ENCODE measurements around the gene RUNX3. TPM values are rescaled to one million over a fixed set of nuclear protein-coding genes. Genes with fewer than 3 reads are reported as not detected.

RUNX3 gene
- total and polyA plus RNA-seq, 5 donors from 2014 or later: 12.0 to 268 (median 17.5) TPM

DNA sequence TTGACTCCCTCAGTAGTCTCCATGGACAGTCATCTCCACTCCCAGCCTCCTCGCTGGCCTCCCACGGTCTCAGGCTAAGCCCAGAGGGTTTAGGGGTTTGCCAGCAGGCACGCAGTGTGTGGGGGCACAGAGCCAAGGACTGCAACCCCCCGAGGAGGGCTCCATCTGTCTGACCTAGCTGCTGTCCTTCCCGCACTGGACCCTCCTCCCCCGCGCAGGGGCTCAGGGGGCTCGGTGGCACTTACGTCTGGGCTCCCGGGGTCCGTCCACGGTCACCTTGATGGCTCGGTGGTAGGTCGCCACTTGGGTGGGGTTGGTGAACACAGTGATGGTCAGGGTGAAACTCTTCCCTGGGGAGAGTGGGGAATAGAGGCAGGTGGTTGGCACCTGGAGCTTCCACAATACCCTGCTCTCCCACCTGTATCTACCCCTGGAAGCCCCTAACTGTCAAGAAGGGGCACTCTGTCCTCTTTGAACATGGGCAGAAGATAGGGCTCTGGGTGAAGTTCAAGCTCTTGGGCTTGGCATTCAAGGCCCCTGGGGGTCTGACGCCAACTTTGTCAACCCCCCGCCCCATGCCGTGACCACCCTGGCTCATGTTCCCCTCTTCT is 11.0 kb downstream of the RUNX3 start:
- Histone ChIP-seq H3K27me3 (ENCODE audit: control insufficient read depth, insufficient read depth, low read length) (no peaks in the 10 kb centered on the region), H3K4me3 (ENCODE audit: low read depth, low read length) (no peak overlapping the region), H3K27ac (ENCODE audit: insufficient read depth, low read length, poor library complexity, severe bottlenecking) (peak overlapping the region; percentile 98), H3K4me1 (ENCODE audit: control insufficient read depth, insufficient read depth, low read length, poor library complexity, severe bottlenecking) (peaks cover 88% of the 10 kb centered on the region), H3K9me3 (ENCODE audit: control insufficient read depth in 2 of 2, low read length in 2 of 2) (no peaks in the 10 kb centered on the region), H3K36me3 (ENCODE audit: control insufficient read depth, insufficient read depth, low read length) (peaks cover 76% of the 10 kb centered on the region)
- Mint-ChIP-seq H3K9me3 (peaks cover 0 to 2% (median 0%) of the 10 kb centered on the region in 7 donors), H3K36me3 (peaks cover 42% of the 10 kb centered on the region), H3K4me3 (peak overlapping the region in 1 of 4 donors; percentile 78), H3K27ac (peak overlapping the region in 2 of 3 donors; percentile 89), H3K27me3 (peaks cover 10% of the 10 kb centered on the region), H3K4me1 (peaks cover 29 to 83% (median 47%) of the 10 kb centered on the region in 4 donors)
- DNase-seq (no peak), ATAC-seq (ENCODE audit: low read depth in 2 of 2) (no peak)

DNA sequence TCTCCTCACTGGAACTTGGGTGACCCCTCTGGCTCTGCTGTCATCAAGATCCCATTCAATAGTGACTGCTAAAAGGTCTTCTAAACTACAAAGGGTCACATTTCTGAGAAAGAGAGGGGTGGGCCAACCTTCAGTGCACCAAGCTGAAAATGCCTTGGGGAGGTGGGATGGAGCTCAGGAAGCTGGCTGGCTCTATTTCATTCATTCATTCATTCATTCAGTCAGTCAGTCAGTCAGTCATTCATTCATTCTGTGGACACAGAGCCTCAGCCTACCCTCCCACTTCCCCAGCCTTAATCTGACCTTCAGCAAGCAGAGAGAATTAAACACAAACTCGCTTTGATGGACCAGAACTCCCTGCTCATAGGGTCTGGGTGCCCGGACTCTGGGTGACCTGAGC is 11.7 kb downstream of the RUNX3 start:
- H3K36me3 ChIP-seq (ENCODE audit: control insufficient read depth, insufficient read depth, low read length): peaks cover 75% of the 10 kb centered on the region
- DNase-seq (no peak), ATAC-seq (ENCODE audit: low read depth in 2 of 2) (no peak)
- Mint-ChIP-seq H3K27me3 (peaks cover 10% of the 10 kb centered on the region), H3K36me3 (peaks cover 38% of the 10 kb centered on the region), H3K4me3 (peak overlapping the region in 3 of 4 donors; percentile 54 to 78 (median 61)), H3K9me3 (peaks cover 0 to 2% (median 0%) of the 10 kb centered on the region in 7 donors), H3K4me1 (peaks cover 25 to 80% (median 47%) of the 10 kb centered on the region in 4 donors), H3K27ac (peak overlapping the region; percentile 43 to 89 (median 75))
- no peaks in the 10 kb centered on the region for H3K9me3 ChIP-seq (ENCODE audit: control insufficient read depth in 2 of 2, low read length in 2 of 2)
- H3K27ac ChIP-seq (ENCODE audit: insufficient read depth, low read length, poor library complexity, severe bottlenecking): no peak overlapping the region
- no peaks in the 10 kb centered on the region for H3K27me3 ChIP-seq (ENCODE audit: control insufficient read depth, insufficient read depth, low read length)
- H3K4me3 ChIP-seq (ENCODE audit: low read depth, low read length): no peak overlapping the region
- peaks cover 86% of the 10 kb centered on the region for H3K4me1 ChIP-seq (ENCODE audit: control insufficient read depth, insufficient read depth, low read length, poor library complexity, severe bottlenecking)

DNA sequence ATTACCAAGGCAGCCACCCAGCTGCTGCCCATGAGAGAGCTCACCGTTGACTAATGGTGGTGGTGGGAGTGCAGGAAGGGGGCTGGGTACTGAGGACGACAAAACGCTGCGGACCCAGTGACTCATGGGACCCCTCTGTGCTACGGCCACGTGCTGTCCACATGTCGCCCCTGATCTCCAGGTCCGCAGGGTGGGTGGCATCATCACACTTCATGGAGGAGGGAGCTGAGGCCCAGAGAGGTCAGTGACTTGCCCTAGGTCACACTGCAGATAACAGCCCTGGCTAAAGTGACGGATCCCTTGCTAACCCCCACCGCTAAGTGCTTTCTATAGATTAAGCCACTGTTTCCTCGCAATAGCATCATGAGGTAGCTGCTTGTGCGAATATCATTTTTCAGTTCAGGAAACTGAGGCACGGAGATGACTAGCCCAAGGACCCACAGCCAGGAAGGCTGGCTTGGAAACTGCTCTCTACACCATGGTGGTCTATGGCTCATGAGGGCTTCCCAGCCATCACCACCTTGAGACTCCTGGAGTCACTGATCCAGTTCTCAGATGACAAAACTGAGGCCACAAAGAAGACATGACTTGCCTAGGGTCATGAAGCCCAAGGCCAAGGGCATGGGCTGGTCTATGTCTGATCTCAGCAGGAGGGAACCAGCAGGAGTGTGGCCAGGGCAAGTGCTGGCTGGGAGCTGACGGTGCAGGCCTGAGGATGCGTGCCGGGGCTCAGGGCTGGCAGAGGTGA is 12.6 kb downstream of the RUNX3 start:
- no peak for ATAC-seq (ENCODE audit: low read depth in 2 of 2)
- peaks cover 0 to 2% (median 0%) of the 10 kb centered on the region in 7 donors for H3K9me3 Mint-ChIP-seq

DNA sequence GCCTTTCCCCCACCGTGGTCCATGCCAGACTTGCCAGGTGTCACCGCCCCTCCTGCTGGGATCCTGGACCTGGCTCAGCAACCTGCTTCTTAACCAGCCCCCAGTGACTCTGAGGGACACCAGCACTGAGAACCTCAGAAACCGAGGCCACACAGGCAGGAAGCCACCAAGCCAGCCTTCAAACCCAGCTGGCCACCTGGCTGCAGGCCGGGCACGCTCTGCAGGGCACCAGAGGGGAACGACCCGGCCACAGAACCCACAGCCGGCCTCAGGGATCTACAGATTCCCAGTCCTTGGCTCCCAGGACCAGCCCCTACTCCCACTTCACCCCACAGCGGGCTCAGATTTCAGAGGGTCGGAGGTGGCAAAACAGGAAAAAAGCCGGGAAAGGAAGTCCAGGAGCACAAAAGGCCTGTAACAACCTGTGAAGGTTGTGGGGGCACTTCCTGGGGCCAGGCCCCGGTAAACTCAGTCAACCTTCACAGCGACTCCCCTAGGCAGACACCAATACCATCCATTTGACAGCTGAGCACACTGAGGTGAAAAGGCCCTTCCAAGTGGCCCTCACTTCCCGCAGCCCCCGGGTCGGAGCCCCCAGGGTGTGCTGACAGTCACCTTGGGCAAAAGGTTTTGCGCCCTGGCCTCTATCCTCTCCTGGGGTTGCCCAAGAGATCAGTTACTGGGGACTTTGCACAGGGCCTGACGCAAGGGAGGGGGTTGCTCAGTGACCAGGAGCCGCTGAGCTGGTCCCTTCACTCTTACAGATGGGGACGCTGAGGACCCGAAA is 14.1 kb downstream of the RUNX3 start:
- no peak for ATAC-seq (ENCODE audit: low read depth in 2 of 2)
- Mint-ChIP-seq H3K27me3 (peaks cover 4% of the 10 kb centered on the region), H3K9me3 (peaks cover 0 to 2% (median 0%) of the 10 kb centered on the region in 7 donors), H3K36me3 (peaks cover 36% of the 10 kb centered on the region), H3K4me1 (peaks cover 18 to 78% (median 45%) of the 10 kb centered on the region in 4 donors), H3K4me3 (no peak overlapping the region), H3K27ac (peak overlapping the region in 2 of 3 donors; percentile 38 to 88)
- H3K9me3 ChIP-seq (ENCODE audit: control insufficient read depth in 2 of 2, low read length in 2 of 2): no peaks in the 10 kb centered on the region
- peak overlapping the region; percentile 61 for H3K27ac ChIP-seq (ENCODE audit: insufficient read depth, low read length, poor library complexity, severe bottlenecking)
- peaks cover 84% of the 10 kb centered on the region for H3K4me1 ChIP-seq (ENCODE audit: control insufficient read depth, insufficient read depth, low read length, poor library complexity, severe bottlenecking)
- peaks cover 86% of the 10 kb centered on the region for H3K36me3 ChIP-seq (ENCODE audit: control insufficient read depth, insufficient read depth, low read length)
- H3K27me3 ChIP-seq (ENCODE audit: control insufficient read depth, insufficient read depth, low read length): no peaks in the 10 kb centered on the region
- H3K4me3 ChIP-seq (ENCODE audit: low read depth, low read length): no peak overlapping the region
- no peak for DNase-seq

More for the DNA sequence above, 12.6 kb downstream of the RUNX3 start:
- no peaks in the 10 kb centered on the region for H3K27me3 ChIP-seq (ENCODE audit: control insufficient read depth, insufficient read depth, low read length)
- Mint-ChIP-seq H3K36me3 (peaks cover 37% of the 10 kb centered on the region), H3K27ac (peak overlapping the region in 2 of 3 donors; percentile 59 to 88), H3K27me3 (peaks cover 4% of the 10 kb centered on the region), H3K4me1 (peaks cover 20 to 79% (median 44%) of the 10 kb centered on the region in 4 donors), H3K4me3 (peak overlapping the region in 3 of 4 donors; percentile 29 to 63 (median 35))
- H3K4me1 ChIP-seq (ENCODE audit: control insufficient read depth, insufficient read depth, low read length, poor library complexity, severe bottlenecking): peaks cover 84% of the 10 kb centered on the region
- no peak for DNase-seq
- no peaks in the 10 kb centered on the region for H3K9me3 ChIP-seq (ENCODE audit: control insufficient read depth in 2 of 2, low read length in 2 of 2)
- peaks cover 79% of the 10 kb centered on the region for H3K36me3 ChIP-seq (ENCODE audit: control insufficient read depth, insufficient read depth, low read length)
- peak overlapping the region; percentile 33 for H3K27ac ChIP-seq (ENCODE audit: insufficient read depth, low read length, poor library complexity, severe bottlenecking)
- H3K4me3 ChIP-seq (ENCODE audit: low read depth, low read length): no peak overlapping the region

DNA sequence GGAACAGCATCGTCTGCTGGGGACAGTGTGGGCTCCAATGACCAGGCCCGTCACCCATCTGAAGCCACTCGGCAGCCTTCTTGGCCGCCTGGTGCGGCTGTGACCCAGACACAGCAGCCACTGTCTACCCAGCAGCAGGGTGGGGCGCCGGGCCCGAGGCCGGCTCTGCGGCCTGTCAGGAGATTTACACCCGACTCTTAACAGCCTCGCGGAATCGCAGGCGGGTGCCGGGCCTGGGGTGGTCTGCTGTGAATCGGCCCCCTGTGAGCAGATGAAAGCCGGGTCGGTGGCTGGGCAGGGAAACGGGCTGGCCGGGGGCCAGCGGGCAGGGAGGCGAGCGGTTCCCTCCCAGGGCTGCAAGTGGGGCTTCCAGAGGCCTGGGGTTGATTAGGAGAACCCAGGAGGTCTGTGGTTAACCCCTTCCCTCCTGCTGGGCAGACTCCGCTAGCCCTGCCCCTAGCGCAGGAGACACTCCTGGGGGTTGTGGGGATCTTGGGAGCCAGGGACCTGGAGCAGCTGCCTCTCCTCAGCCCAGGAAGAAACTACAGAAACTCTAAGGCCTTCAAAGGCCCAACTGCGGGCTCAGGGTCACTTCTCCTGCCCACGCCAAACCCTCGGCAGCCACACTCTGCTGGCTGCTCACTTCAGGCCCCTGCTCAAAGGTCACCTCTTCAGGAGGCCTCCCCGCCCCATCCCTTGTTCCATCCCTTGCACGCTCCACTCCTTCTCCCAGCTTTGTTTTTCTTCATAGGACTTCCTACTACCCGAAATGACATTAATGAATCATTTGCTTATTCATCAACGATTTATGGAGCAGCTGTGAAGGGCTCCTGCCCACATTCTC is 15.6 kb downstream of the RUNX3 start:
- Histone ChIP-seq H3K36me3 (ENCODE audit: control insufficient read depth, insufficient read depth, low read length) (peaks cover 77% of the 10 kb centered on the region), H3K27ac (ENCODE audit: insufficient read depth, low read length, poor library complexity, severe bottlenecking) (peak overlapping the region; percentile 94), H3K4me1 (ENCODE audit: control insufficient read depth, insufficient read depth, low read length, poor library complexity, severe bottlenecking) (peaks cover 79% of the 10 kb centered on the region), H3K27me3 (ENCODE audit: control insufficient read depth, insufficient read depth, low read length) (no peaks in the 10 kb centered on the region), H3K9me3 (ENCODE audit: control insufficient read depth in 2 of 2, low read length in 2 of 2) (no peaks in the 10 kb centered on the region), H3K4me3 (ENCODE audit: low read depth, low read length) (no peak overlapping the region)
- Mint-ChIP-seq H3K36me3 (peaks cover 30% of the 10 kb centered on the region), H3K4me1 (peaks cover 5 to 74% (median 41%) of the 10 kb centered on the region in 4 donors), H3K27me3 (peaks cover 4% of the 10 kb centered on the region), H3K27ac (peak overlapping the region in 2 of 3 donors; percentile 73 to 88), H3K4me3 (peak overlapping the region in 1 of 4 donors; percentile 53), H3K9me3 (peaks cover 0 to 2% (median 0%) of the 10 kb centered on the region in 7 donors)
- ATAC-seq (ENCODE audit: low read depth in 2 of 2) (no peak), DNase-seq (no peak)

GRCh38 chr1:24913616-24914225 is 16.4 kb downstream of the RUNX3 start:
- Mint-ChIP-seq H3K4me3 (peak overlapping the region in 1 of 4 donors; percentile 92), H3K27me3 (peaks cover 4% of the 10 kb centered on the region), H3K9me3 (peaks cover 0 to 2% (median 0%) of the 10 kb centered on the region in 7 donors), H3K36me3 (peaks cover 31% of the 10 kb centered on the region), H3K27ac (peak overlapping the region in 2 of 3 donors; percentile 73 to 96), H3K4me1 (peaks cover 5 to 71% (median 42%) of the 10 kb centered on the region in 4 donors)
- Histone ChIP-seq H3K27me3 (ENCODE audit: control insufficient read depth, insufficient read depth, low read length) (no peaks in the 10 kb centered on the region), H3K4me1 (ENCODE audit: control insufficient read depth, insufficient read depth, low read length, poor library complexity, severe bottlenecking) (peaks cover 71% of the 10 kb centered on the region), H3K9me3 (ENCODE audit: control insufficient read depth in 2 of 2, low read length in 2 of 2) (no peaks in the 10 kb centered on the region), H3K36me3 (ENCODE audit: control insufficient read depth, insufficient read depth, low read length) (peaks cover 77% of the 10 kb centered on the region), H3K27ac (ENCODE audit: insufficient read depth, low read length, poor library complexity, severe bottlenecking) (peak overlapping the region; percentile 94), H3K4me3 (ENCODE audit: low read depth, low read length) (no peak overlapping the region)
- no peak for DNase-seq
- no peak for ATAC-seq (ENCODE audit: low read depth in 2 of 2)
